GM12878 (cell line): ENCODE results near the gene PRPF40B. TPM values are rescaled to one million over a fixed set of nuclear protein-coding genes. Genes with fewer than 3 reads are reported as not detected.
A peak's percentile ranks its signal among the peaks of the same experiment; 100 is the strongest.

Source experiments
- ATAC-seq: fragments of 200-7000 bp; cut with Tn5 transposase; 3 replicates; pipeline ENCODE4 v1.9.1; 2020; ENCODE audit warnings: mild to moderate bottlenecking, moderate library complexity
- BruUV-seq: library from RNA; stranded (reverse); fragments of 400-500 nt; replicated peaks from 2 replicates; lab custom pipeline; 2021; lab: Mats Ljungman, UMichigan
- CTCF ChIA-PET: fragments of 300-600 bp; sonication (Branson Sonifier 250); formaldehyde crosslinking; extraction: SDS; loops from one replicate; lab custom pipeline; 2021; ENCODE audit warnings: inconsistent platforms; lab: Yijun Ruan, JAX
- POLR2A ChIA-PET: fragments of 350-600 bp; formaldehyde crosslinking; extraction: SDS; loops from one replicate; lab custom pipeline; 2021; ENCODE audit warnings: inconsistent platforms; lab: Charles Lee
- RAD21 ChIA-PET: fragments of 300-600 bp; sonication (Branson Sonifier 250); formaldehyde crosslinking; loops from one replicate; lab custom pipeline; 2023; ENCODE audit warnings: antibody characterized with exemption; ENCODE audit not compliant: unreplicated experiment; lab: Charles Lee
- SMC1A ChIA-PET: fragments of 300-600 bp; sonication (Branson Sonifier 250); formaldehyde crosslinking; loops from one replicate; lab custom pipeline; 2023; ENCODE audit not compliant: unreplicated experiment, uncharacterized antibody; lab: Charles Lee
- DNase-seq: peaks from one replicate; pipeline ENCODE4 v3.0.0-alpha.2; 2011; ENCODE audit warnings: low read depth, low spot score
- FAIRE-seq: peaks from 3 replicates; lab custom pipeline; 2011; peaks lifted over from hg19 to GRCh38; lab: Jason Lieb, UNC
- H2AFZ ChIP-seq: 2 replicates; pipeline ENCODE4 v1.6.0; 2011; ENCODE audit warnings: low read depth, low read length, control low read depth; ENCODE audit not compliant: control insufficient read depth
- H3K27ac ChIP-seq: 2 replicates; pipeline ENCODE4 v1.5.1; 2011; ENCODE audit warnings: control low read depth; ENCODE audit not compliant: control insufficient read depth, insufficient read depth
- H3K27me3 ChIP-seq, 2 experiments: replicated peaks in 1 of 2; 2 replicates each; pipeline versions ENCODE4 v1.6.0 to v1.6.1; 2011; ENCODE audit warnings: low read length in 1 of 2; ENCODE audit not compliant: control insufficient read depth in 2 of 2, insufficient read depth in 2 of 2
- H3K36me3 ChIP-seq, 2 experiments: 2 replicates each; pipeline ENCODE4 v1.5.1; 2011; ENCODE audit warnings: low read length in 1 of 2; ENCODE audit not compliant: control insufficient read depth in 2 of 2, insufficient read depth in 2 of 2
- H3K4me1 ChIP-seq: 2 replicates; pipeline ENCODE4 v1.6.1; 2011; ENCODE audit warnings: mild to moderate bottlenecking, low read length, moderate library complexity, mixed read lengths; ENCODE audit not compliant: control insufficient read depth, insufficient read depth
- H3K4me2 ChIP-seq: 2 replicates; pipeline ENCODE4 v1.6.0; 2011; ENCODE audit warnings: control low read depth; ENCODE audit not compliant: control insufficient read depth, insufficient read depth
- H3K4me3 ChIP-seq: fragments of 200-600 bp; sonication (generic); 2 replicates; pipeline ENCODE4 v1.5.1; 2016
- H3K79me2 ChIP-seq: 2 replicates; pipeline ENCODE4 v1.6.0; 2011; ENCODE audit warnings: low read length; ENCODE audit not compliant: control insufficient read depth, insufficient read depth
- H3K9ac ChIP-seq: 2 replicates; pipeline ENCODE4 v1.8.0; 2011; ENCODE audit warnings: low read length, control low read depth, mixed read lengths; ENCODE audit not compliant: control insufficient read depth, insufficient read depth
- H3K9me3 ChIP-seq: replicated peaks from 3 replicates; pipeline ENCODE4 v1.5.1; 2011; ENCODE audit warnings: mild to moderate bottlenecking, low read length; ENCODE audit not compliant: control insufficient read depth, insufficient read depth
- H4K20me1 ChIP-seq: 2 replicates; pipeline ENCODE4 v1.6.0; 2011; ENCODE audit not compliant: control insufficient read depth, insufficient read depth
- CBX5 ChIP-seq: sonication (generic); IDR thresholded peaks from 2 replicates; pipeline ENCODE4 v1.6.1; 2016; ENCODE audit warnings: low read depth, moderate library complexity, mild to moderate bottlenecking, inconsistent platforms
- JUNB ChIP-seq: IDR thresholded peaks from 2 replicates; pipeline ENCODE4 v1.6.1; 2016; ENCODE audit warnings: antibody characterized with exemption, mild to moderate bottlenecking
- NFYA ChIP-seq: IDR thresholded peaks from 2 replicates; pipeline ENCODE4 v1.6.1; 2011; ENCODE audit warnings: low read depth, mild to moderate bottlenecking, low read length, improper control_type of control experiment, borderline replicate concordance
- ZNF207 ChIP-seq: fragments of 450-650 bp; IDR thresholded peaks from 2 replicates; pipeline ENCODE4 v1.6.1; 2014; ENCODE audit warnings: antibody characterized with exemption, mild to moderate bottlenecking, borderline replicate concordance
- ZNF384 ChIP-seq: IDR thresholded peaks from 2 replicates; pipeline ENCODE4 v1.6.1; 2012; ENCODE audit warnings: low read depth, mild to moderate bottlenecking, low read length, improper control_type of control experiment, borderline replicate concordance
- in situ Hi-C: fragments of 300-500 bp; cut with MboI; formaldehyde crosslinking; loops from 9 replicates; pipeline ENCODE4 v1.14.3; 2018; ENCODE audit warnings: mixed read lengths
- intact Hi-C: fragments of 100-400 bp; cut with micrococcal nuclease; formaldehyde crosslinking; loops from one replicate; pipeline ENCODE4 v1.14.2; 2022; ENCODE audit not compliant: unreplicated experiment
- polyA plus RNA-seq, 11 experiments: library from polyadenylated mRNA; depleted of rRNA in 4 of 11; unstranded in 6 of 11; stranded (reverse) in 5 of 11; fragments of >200 nt; fragmentation: Nextera tagmentation in 4 of 11; fragmentation: Illumina TruSeq in 1 of 11; extraction: Ambion mirVana in 4 of 11; extraction: Trizol in 1 of 11; gene quantifications; 1 replicate in 1 of 11; 2 replicates in 10 of 11; pipeline versions ENCODE4 v1.2.1 to v1.2.3, GENCODE V29; 2011 to 2016; ENCODE audit warnings: inconsistent platforms in 2 of 11, missing spikeins in 2 of 11, low read depth in 1 of 11
- total RNA-seq, 4 experiments: library from RNA; depleted of rRNA in 3 of 4; stranded (reverse); fragments of >200 nt in 3 of 4; fragmentation: Illumina TruSeq in 1 of 4; extraction: Trizol in 1 of 4; gene quantifications; 2 replicates each; pipeline versions ENCODE4 v1.2.1 to v1.2.3, GENCODE V29; 2013 to 2021
- TF ChIP-seq, protein P1 (sequence below): fragments of 450-650 bp; IDR thresholded peaks from 2 replicates; pipeline ENCODE4 v1.6.1; 2016; ENCODE audit warnings: mild to moderate bottlenecking, moderate library complexity, borderline replicate concordance
- TF ChIP-seq, protein P2 (sequence below): fragments of 450-650 bp; IDR thresholded peaks from 2 replicates; pipeline ENCODE4 v1.6.1; 2017; ENCODE audit warnings: borderline replicate concordance
- TF ChIP-seq, protein P3 (sequence below): IDR thresholded peaks from 2 replicates; pipeline ENCODE4 v1.6.1; 2012; ENCODE audit warnings: low read length, inconsistent platforms
- TF ChIP-seq, protein P4 (sequence below): fragments of 450-650 bp; IDR thresholded peaks from 2 replicates; pipeline ENCODE4 v1.6.1; 2017; ENCODE audit warnings: antibody characterized with exemption, mild to moderate bottlenecking, moderate library complexity

Gene PRPF40B
- total and polyA plus RNA-seq, 10 of the 15 experiments (the other 5 are each of a cell fraction or from before 2014, with no cell fraction given), result 0.31 to 17.9 (median 7.3) TPM

DNA sequence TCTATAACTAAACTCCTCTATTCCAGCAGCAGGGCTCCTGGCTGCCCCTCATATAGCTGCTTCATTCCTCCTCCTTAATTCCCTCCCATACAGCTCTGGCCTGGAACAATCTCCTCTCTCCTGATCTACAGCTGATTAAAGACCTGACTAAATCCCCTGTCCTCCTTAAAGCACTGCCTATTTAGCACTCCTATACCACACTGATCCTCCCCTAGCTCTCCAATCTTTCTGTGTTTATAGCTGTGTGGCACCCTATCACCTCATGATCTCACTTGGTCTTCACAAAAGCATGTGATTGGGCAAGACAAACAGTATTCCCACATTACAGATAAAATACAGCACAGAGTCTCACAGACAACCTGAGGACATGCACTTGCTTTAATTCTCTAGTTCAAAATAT is 66.4 kb downstream of the PRPF40B start:
- Histone ChIP-seq H3K79me2 (peaks cover 76% of the 10 kb centered on the region), H3K4me1 (peaks cover 41% of the 10 kb centered on the region), H3K27me3 (no peaks in the 10 kb centered on the region), H3K4me3 (peak overlapping the region; percentile 18; the same call in 1 of the 2 replicates), H4K20me1 (no peaks in the 10 kb centered on the region), H3K27ac (peak overlapping the region; percentile 80), H2AFZ (no peak overlapping the region), H3K9ac (0 out of 2 replicates have a peak overlapping the region, but pooled peaks have one; percentile 22), H3K36me3 (no peaks in the 10 kb centered on the region; a peak in 1 of 4 replicates), H3K4me2 (peak overlapping the region; percentile 86)
- ATAC-seq (peak; percentile 43), FAIRE-seq (no peak), DNase-seq (no peak)
- ChIA-PET SMC1A (interaction anchor here (0.8 to 8.5 kb wide), 8 partner anchors 9 to 62 kb away, joined by 3 to 131 read pairs (median 17); no protein-coding TSS in a partner anchor), POLR2A (interaction anchor here (0.7 to 7.9 kb wide), 11 partner anchors 8 to 1693 kb away, joined by 3 to 86 read pairs (median 5); no protein-coding TSS in a partner anchor), RAD21 (interaction anchor here (0.9 to 4.9 kb wide), 9 partner anchors 9 to 367 kb away, joined by 3 to 73 read pairs (median 5); partner anchors contain the start of genes FMNL3 and TROAP), CTCF (interaction anchor here (0.6 to 7.7 kb wide), 11 partner anchors 9 to 76 kb away, joined by 3 to 66 read pairs (median 5); partner anchors contain the start of gene TMBIM6)
- BruUV-seq, result no TSS peak
- intact Hi-C loops, result no loop called here
- TF ChIP-seq ZNF207 (no peak), NFYA (no peak), JUNB (no peak), CBX5 (no peak), ZNF384 (no peak)
- TF ChIP-seq, protein P1, sequence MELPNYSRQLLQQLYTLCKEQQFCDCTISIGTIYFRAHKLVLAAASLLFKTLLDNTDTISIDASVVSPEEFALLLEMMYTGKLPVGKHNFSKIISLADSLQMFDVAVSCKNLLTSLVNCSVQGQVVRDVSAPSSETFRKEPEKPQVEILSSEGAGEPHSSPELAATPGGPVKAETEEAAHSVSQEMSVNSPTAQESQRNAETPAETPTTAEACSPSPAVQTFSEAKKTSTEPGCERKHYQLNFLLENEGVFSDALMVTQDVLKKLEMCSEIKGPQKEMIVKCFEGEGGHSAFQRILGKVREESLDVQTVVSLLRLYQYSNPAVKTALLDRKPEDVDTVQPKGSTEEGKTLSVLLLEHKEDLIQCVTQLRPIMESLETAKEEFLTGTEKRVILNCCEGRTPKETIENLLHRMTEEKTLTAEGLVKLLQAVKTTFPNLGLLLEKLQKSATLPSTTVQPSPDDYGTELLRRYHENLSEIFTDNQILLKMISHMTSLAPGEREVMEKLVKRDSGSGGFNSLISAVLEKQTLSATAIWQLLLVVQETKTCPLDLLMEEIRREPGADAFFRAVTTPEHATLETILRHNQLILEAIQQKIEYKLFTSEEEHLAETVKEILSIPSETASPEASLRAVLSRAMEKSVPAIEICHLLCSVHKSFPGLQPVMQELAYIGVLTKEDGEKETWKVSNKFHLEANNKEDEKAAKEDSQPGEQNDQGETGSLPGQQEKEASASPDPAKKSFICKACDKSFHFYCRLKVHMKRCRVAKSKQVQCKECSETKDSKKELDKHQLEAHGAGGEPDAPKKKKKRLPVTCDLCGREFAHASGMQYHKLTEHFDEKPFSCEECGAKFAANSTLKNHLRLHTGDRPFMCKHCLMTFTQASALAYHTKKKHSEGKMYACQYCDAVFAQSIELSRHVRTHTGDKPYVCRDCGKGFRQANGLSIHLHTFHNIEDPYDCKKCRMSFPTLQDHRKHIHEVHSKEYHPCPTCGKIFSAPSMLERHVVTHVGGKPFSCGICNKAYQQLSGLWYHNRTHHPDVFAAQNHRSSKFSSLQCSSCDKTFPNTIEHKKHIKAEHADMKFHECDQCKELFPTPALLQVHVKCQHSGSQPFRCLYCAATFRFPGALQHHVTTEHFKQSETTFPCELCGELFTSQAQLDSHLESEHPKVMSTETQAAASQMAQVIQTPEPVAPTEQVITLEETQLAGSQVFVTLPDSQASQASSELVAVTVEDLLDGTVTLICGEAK, result no peak
- TF ChIP-seq, protein P2, sequence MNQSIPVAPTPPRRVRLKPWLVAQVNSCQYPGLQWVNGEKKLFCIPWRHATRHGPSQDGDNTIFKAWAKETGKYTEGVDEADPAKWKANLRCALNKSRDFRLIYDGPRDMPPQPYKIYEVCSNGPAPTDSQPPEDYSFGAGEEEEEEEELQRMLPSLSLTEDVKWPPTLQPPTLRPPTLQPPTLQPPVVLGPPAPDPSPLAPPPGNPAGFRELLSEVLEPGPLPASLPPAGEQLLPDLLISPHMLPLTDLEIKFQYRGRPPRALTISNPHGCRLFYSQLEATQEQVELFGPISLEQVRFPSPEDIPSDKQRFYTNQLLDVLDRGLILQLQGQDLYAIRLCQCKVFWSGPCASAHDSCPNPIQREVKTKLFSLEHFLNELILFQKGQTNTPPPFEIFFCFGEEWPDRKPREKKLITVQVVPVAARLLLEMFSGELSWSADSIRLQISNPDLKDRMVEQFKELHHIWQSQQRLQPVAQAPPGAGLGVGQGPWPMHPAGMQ, result no peak
- TF ChIP-seq, protein P3, sequence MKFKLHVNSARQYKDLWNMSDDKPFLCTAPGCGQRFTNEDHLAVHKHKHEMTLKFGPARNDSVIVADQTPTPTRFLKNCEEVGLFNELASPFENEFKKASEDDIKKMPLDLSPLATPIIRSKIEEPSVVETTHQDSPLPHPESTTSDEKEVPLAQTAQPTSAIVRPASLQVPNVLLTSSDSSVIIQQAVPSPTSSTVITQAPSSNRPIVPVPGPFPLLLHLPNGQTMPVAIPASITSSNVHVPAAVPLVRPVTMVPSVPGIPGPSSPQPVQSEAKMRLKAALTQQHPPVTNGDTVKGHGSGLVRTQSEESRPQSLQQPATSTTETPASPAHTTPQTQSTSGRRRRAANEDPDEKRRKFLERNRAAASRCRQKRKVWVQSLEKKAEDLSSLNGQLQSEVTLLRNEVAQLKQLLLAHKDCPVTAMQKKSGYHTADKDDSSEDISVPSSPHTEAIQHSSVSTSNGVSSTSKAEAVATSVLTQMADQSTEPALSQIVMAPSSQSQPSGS, result no peak
- TF ChIP-seq, protein P4, sequence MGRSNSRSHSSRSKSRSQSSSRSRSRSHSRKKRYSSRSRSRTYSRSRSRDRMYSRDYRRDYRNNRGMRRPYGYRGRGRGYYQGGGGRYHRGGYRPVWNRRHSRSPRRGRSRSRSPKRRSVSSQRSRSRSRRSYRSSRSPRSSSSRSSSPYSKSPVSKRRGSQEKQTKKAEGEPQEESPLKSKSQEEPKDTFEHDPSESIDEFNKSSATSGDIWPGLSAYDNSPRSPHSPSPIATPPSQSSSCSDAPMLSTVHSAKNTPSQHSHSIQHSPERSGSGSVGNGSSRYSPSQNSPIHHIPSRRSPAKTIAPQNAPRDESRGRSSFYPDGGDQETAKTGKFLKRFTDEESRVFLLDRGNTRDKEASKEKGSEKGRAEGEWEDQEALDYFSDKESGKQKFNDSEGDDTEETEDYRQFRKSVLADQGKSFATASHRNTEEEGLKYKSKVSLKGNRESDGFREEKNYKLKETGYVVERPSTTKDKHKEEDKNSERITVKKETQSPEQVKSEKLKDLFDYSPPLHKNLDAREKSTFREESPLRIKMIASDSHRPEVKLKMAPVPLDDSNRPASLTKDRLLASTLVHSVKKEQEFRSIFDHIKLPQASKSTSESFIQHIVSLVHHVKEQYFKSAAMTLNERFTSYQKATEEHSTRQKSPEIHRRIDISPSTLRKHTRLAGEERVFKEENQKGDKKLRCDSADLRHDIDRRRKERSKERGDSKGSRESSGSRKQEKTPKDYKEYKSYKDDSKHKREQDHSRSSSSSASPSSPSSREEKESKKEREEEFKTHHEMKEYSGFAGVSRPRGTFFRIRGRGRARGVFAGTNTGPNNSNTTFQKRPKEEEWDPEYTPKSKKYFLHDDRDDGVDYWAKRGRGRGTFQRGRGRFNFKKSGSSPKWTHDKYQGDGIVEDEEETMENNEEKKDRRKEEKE, result no peak
- TF ChIP-seq, all 136 proteins: peak for 0
- in situ Hi-C loops, result no loop called here
- H3K9me3 ChIP-seq, result no peaks in the 10 kb centered on the region
